Thyroid gland (tissue), 4 donors: Measurements from ENCODE around the gene TTBK1.

Experiments
- CTCF ChIP-seq, 6 experiments: fragments of 200-600 bp in 3 of 6; fragments of 450-650 bp in 3 of 6; sonication (generic) in 3 of 6; IDR thresholded peaks; one replicate each; pipeline ENCODE4 v1.5.1; 2016 to 2019; ENCODE audit warnings: antibody characterized with exemption in 6 of 6, mild to moderate bottlenecking in 2 of 6, inconsistent platforms in 1 of 6, moderate library complexity in 1 of 6
- POLR2A ChIP-seq, 2 donors: fragments of 450-650 bp; IDR thresholded peaks; one replicate each; pipeline ENCODE4 v1.6.1; 2017; ENCODE audit warnings: antibody characterized with exemption in 2 of 2, mild to moderate bottlenecking in 2 of 2, moderate library complexity in 1 of 2

GRCh38 chr6:43276577-43277305 lies 33.5 kb downstream of the TTBK1 start:
- TF ChIP-seq POLR2A (IDR thresholded peaks at IDR 0.05): no peak
- no peak for TF ChIP-seq CTCF (IDR thresholded peaks at IDR 0.05)
